ENCODE data around the gene DGLUCY.

DNA sequence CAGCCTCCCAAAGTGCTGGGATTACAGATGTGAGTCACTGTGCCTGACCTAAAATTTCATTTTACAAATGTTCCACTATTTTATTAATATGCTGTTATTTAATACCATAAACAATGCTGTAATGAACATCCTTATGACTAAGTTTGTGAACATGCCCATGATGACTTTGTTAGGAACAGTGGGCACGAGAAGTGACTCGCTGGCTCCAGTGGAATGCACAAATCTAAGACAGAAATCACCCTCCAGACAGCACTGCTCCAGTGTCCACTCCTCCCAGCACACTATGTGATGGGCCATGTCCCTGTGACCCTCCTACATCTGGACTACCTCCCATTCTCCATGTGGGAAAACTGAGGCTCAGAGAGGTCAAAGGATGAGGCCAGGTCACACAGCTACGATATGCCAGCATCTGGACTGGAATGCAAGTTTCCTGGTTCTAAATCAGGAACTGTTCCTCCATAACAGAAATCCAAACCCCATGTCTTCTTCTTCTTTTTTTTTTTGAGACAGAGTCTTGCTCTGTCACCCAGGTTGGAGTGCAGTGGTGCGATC lies 72.7 kb downstream of the DGLUCY start:
- TF ChIP-seq CTCF (IDR thresholded peaks at IDR 0.05; ENCODE audit: low read depth, low read length, missing input control) (no peak), REST (IDR thresholded peaks at IDR 0.05) (no peak), YY1 (IDR thresholded peaks at IDR 0.05) (no peak), EGR1 (IDR thresholded peaks at IDR 0.05; ENCODE audit: low read depth in 2 of 2) (no peak), GABPA (IDR thresholded peaks at IDR 0.05 in 1 of 2, conservative IDR thresholded peaks at IDR 0.05 in 1 of 2) (no peak)

Data from liver (tissue), 3 donors.